H1 (cell line): Measurements from ENCODE around the gene ZXDC. TPM values are rescaled to one million over a fixed set of nuclear protein-coding genes. Genes with fewer than 3 reads are reported as not detected.

Experiments used
- CHD1 ChIP-seq: IDR thresholded peaks from 2 replicates; pipeline ENCODE4 v1.6.1; 2012; ENCODE audit warnings: low read depth, low read length, improper control_type of control experiment
- EP300 ChIP-seq, 2 experiments: IDR thresholded peaks; 1 replicate in 1 of 2; 2 replicates in 1 of 2; pipeline ENCODE4 v1.6.1; 2011 to 2012; ENCODE audit warnings: low read depth in 2 of 2, low read length in 2 of 2, mild to moderate bottlenecking in 2 of 2, borderline replicate concordance in 1 of 2, inconsistent platforms in 1 of 2, moderate library complexity in 1 of 2
- FOSL1 ChIP-seq: IDR thresholded peaks from 2 replicates; pipeline ENCODE4 v1.6.1; 2011; ENCODE audit warnings: mild to moderate bottlenecking, low read depth, low read length, moderate library complexity; ENCODE audit not compliant: insufficient read depth
- JUND ChIP-seq: IDR thresholded peaks from 2 replicates; pipeline ENCODE4 v1.6.1; 2011; ENCODE audit warnings: mild to moderate bottlenecking, improper control_type of control experiment, low read length
- RFX5 ChIP-seq: IDR thresholded peaks from 2 replicates; pipeline ENCODE4 v1.6.1; 2011; ENCODE audit warnings: low read depth, low read length, improper control_type of control experiment, borderline replicate concordance
- polyA plus RNA-seq, 7 experiments: library from polyadenylated mRNA; depleted of rRNA in 3 of 7; stranded (reverse) in 5 of 7; unstranded in 2 of 7; fragments of >200 nt in 5 of 7; fragments of 200-250 nt in 2 of 7; gene quantifications; 1 replicate in 5 of 7; 2 replicates in 1 of 7; 4 replicates in 1 of 7; pipeline versions ENCODE4 v1.2.1 to v1.2.3, GENCODE V29; 2011 to 2013; ENCODE audit warnings: missing spikeins in 2 of 7, mixed read lengths in 2 of 7
- total RNA-seq: library from RNA; stranded (reverse); fragmentation: NEBNext Ultra II Directional; extraction: Animal tissue kit (Norgen Biotek cat#: 25700); gene quantifications from 2 replicates; pipeline ENCODE4 v1.2.1, GENCODE V29; 2021

Gene ZXDC
- total and polyA plus RNA-seq, 2 of the 8 experiments (the other 6 are each of a cell fraction or from before 2014, with no cell fraction given) = 12.7 to 24.3 TPM

DNA sequence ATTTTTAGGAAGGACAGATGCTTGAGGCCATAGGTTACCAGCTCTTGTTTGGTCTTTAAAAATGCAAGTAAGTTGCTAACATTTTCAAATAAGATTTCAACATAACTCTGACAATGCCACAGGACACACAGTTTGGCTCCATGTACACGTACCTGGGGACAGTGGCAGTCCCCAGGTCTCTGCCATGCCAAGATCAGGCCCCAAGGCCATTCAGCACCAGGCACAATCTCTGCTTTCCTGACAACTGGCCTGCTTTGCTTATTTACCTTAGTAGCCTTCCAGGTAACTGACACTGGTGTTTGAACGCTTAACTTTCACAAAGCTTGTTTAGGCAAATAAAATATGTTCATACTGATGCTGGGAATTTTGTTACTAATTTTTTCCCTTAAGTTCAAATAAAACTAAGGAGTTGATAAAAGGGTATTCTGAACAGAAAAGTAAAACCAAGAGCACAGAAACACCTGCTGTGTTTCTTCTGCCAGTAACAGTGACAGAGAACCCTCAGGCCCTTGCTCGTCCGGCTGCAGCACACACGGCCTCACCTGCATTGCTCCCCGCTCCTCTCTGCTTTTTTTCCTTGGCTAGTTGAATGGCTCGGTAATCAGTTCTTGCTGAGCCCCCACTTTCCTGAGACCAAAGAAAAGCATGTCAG, 16.5 kb downstream of the ZXDC start (continued):
- TF ChIP-seq FOSL1 (no peak), CHD1 (no peak), EP300 (IDR thresholded peaks at IDR 0.05; ENCODE audit: borderline replicate concordance in 1 of 2, low read depth in 2 of 2, low read length in 2 of 2) (no peak), RFX5 (no peak), JUND (no peak)
